Endothelial cell of umbilical vein (primary cell): ENCODE results near the gene PCSK6. TPM values are rescaled to one million over a fixed set of nuclear protein-coding genes. Genes with fewer than 3 reads are reported as not detected.

Experiments
- BruUV-seq: library from RNA; stranded (reverse); fragments of 400-500 nt; replicated peaks from 2 replicates; lab custom pipeline; 2021; lab: Mats Ljungman, UMichigan
- CTCF ChIA-PET: fragments of 300-600, 350-600 bp; sonication (Branson Sonifier 250); formaldehyde crosslinking; loops from one replicate; lab custom pipeline; 2021; ENCODE audit warnings: antibody characterized with exemption, inconsistent platforms; lab: Charles Lee
- POLR2A ChIA-PET: fragments of 300-600, 350-600 bp; sonication (Branson Sonifier 250); formaldehyde crosslinking; loops from one replicate; lab custom pipeline; 2021; ENCODE audit warnings: antibody characterized with exemption, inconsistent platforms; lab: Charles Lee
- DNase-seq: peaks from one replicate; pipeline ENCODE4 v3.0.0-alpha.2; 2011; ENCODE audit warnings: low read depth, low spot score
- FAIRE-seq: peaks from 2 replicates; lab custom pipeline; 2011; peaks lifted over from hg19 to GRCh38; lab: Jason Lieb, UNC
- H2AFZ ChIP-seq: 2 replicates; pipeline ENCODE4 v1.6.0; 2012; ENCODE audit warnings: low read depth, low read length, control low read depth, inconsistent platforms
- H3K27ac ChIP-seq: 2 replicates; pipeline ENCODE4 v1.5.1; 2011; ENCODE audit warnings: low read depth, mild to moderate bottlenecking, control low read depth, low read length, moderate library complexity; ENCODE audit not compliant: insufficient read depth
- H3K27me3 ChIP-seq, 2 experiments: 2 replicates each; pipeline versions ENCODE4 v1.6.0 to v1.6.1; 2011; ENCODE audit warnings: low read length in 2 of 2, mixed read lengths in 1 of 2; ENCODE audit not compliant: control insufficient read depth in 2 of 2, insufficient read depth in 2 of 2
- H3K36me3 ChIP-seq, 2 experiments: 2 replicates in 1 of 2; 3 replicates in 1 of 2; pipeline ENCODE4 v1.5.1; 2011; ENCODE audit warnings: low read length in 2 of 2, mild to moderate bottlenecking in 1 of 2, moderate library complexity in 1 of 2; ENCODE audit not compliant: control insufficient read depth in 2 of 2, insufficient read depth in 2 of 2; ENCODE audit errors: extremely low read depth in 1 of 2
- H3K4me1 ChIP-seq: 3 replicates; pipeline ENCODE4 v1.5.1; 2011; ENCODE audit warnings: mild to moderate bottlenecking, low read length; ENCODE audit not compliant: control insufficient read depth, insufficient read depth; ENCODE audit errors: extremely low read depth
- H3K4me2 ChIP-seq: 2 replicates; pipeline ENCODE4 v1.6.1; 2011; ENCODE audit warnings: low read length, control low read depth, mixed read lengths; ENCODE audit not compliant: insufficient read depth
- H3K4me3 ChIP-seq, 3 experiments: fragments of 200-600 bp in 1 of 3; sonication (generic), shearing (Covaris generic) in 1 of 3; replicated peaks in 1 of 3; 2 replicates each; pipeline ENCODE4 v1.5.1; 2011 to 2016; ENCODE audit warnings: control low read depth in 3 of 3, low read length in 3 of 3, mild to moderate bottlenecking in 2 of 3, inconsistent platforms in 1 of 3, low read depth in 1 of 3, moderate library complexity in 1 of 3; ENCODE audit not compliant: insufficient read depth in 1 of 3
- H3K79me2 ChIP-seq: 2 replicates; pipeline ENCODE4 v1.6.0; 2012; ENCODE audit warnings: low read length, inconsistent platforms; ENCODE audit not compliant: control insufficient read depth, insufficient read depth
- H3K9ac ChIP-seq: replicated peaks from 2 replicates; pipeline ENCODE3; 2011; ENCODE audit warnings: low read length, control low read depth; ENCODE audit not compliant: insufficient read depth; ENCODE audit errors: extremely low read depth
- H3K9me1 ChIP-seq: replicated peaks from 3 replicates; pipeline ENCODE4 v1.6.0; 2011; ENCODE audit warnings: mild to moderate bottlenecking, low read length; ENCODE audit not compliant: control insufficient read depth, insufficient read depth; ENCODE audit errors: extremely low read depth
- H3K9me3 ChIP-seq: replicated peaks from 2 replicates; pipeline ENCODE4 v1.5.1; 2012; ENCODE audit warnings: low read length, inconsistent platforms; ENCODE audit not compliant: control insufficient read depth, insufficient read depth
- H4K20me1 ChIP-seq: replicated peaks from 2 replicates; pipeline ENCODE3; 2011; ENCODE audit warnings: mild to moderate bottlenecking, low read length; ENCODE audit not compliant: control insufficient read depth, insufficient read depth; ENCODE audit errors: extremely low read depth
- CTCF ChIP-seq, 2 donors: IDR thresholded peaks; 1 replicate in 1 of 2; 2 replicates in 1 of 2; pipeline ENCODE4 v1.5.1; 2011; ENCODE audit warnings: low read length in 2 of 2, mild to moderate bottlenecking in 2 of 2, moderate library complexity in 2 of 2, control low read depth in 1 of 2, inconsistent platforms in 1 of 2, low read depth in 1 of 2; ENCODE audit not compliant: insufficient read depth in 1 of 2; ENCODE audit errors: extremely low read depth in 1 of 2
- EZH2 ChIP-seq: IDR thresholded peaks from 2 replicates; pipeline ENCODE4 v1.6.1; 2012; ENCODE audit warnings: borderline replicate concordance, low read depth, mild to moderate bottlenecking, moderate library complexity, low read length, inconsistent platforms; ENCODE audit not compliant: severe bottlenecking
- FOS ChIP-seq: IDR thresholded peaks from 2 replicates; pipeline ENCODE4 v1.6.1; 2011; ENCODE audit warnings: mild to moderate bottlenecking, low read length, moderate library complexity, borderline replicate concordance; ENCODE audit not compliant: insufficient read depth
- GATA2 ChIP-seq: IDR thresholded peaks from 2 replicates; pipeline ENCODE4 v1.7.0; 2011; ENCODE audit warnings: low read depth, mild to moderate bottlenecking, moderate library complexity, mixed read lengths, low read length; ENCODE audit not compliant: insufficient read length, insufficient read depth
- JUN ChIP-seq: IDR thresholded peaks from 2 replicates; pipeline ENCODE4 v1.6.1; 2011; ENCODE audit warnings: borderline replicate concordance, low read depth; ENCODE audit not compliant: insufficient read length, insufficient read depth
- MAX ChIP-seq: IDR thresholded peaks from 2 replicates; pipeline ENCODE4 v1.6.1; 2011; ENCODE audit not compliant: insufficient read depth, insufficient read length
- MYC ChIP-seq: IDR thresholded peaks from one replicate; pipeline ENCODE4 v1.6.1; 2011; ENCODE audit warnings: mild to moderate bottlenecking, low read depth, low read length
- POLR2A ChIP-seq: IDR thresholded peaks from 2 replicates; pipeline ENCODE4 v1.6.1; 2012; ENCODE audit warnings: low read depth, mild to moderate bottlenecking, control low read depth, low read length
- POLR2AphosphoS5 ChIP-seq: IDR thresholded peaks from 2 replicates; pipeline ENCODE4 v1.6.1; 2012; ENCODE audit warnings: low read depth, mild to moderate bottlenecking, control low read depth, low read length, moderate library complexity; ENCODE audit not compliant: insufficient read depth
- dilution Hi-C: fragments of 300-500 bp; cut with MboI; formaldehyde crosslinking; loops from one replicate; pipeline ENCODE4 v1.15.0; 2019; ENCODE audit warnings: low sequenced_read_pairs; ENCODE audit not compliant: extremely low pct_ligation_motif_present
- intact Hi-C: fragments of 100-400 bp; cut with micrococcal nuclease; formaldehyde crosslinking; loops from one replicate; pipeline ENCODE4 v1.10.0; 2022
- polyA plus RNA-seq, 4 experiments: library from polyadenylated mRNA; depleted of rRNA in 3 of 4; stranded (reverse) in 3 of 4; unstranded in 1 of 4; fragments of >200 nt; gene quantifications; 2 replicates each; pipeline versions ENCODE4 v1.2.1 to v1.2.3, GENCODE V29; 2011 to 2012; ENCODE audit warnings: missing spikeins in 1 of 4
- total RNA-seq: library from RNA; stranded (reverse); gene quantifications from 2 replicates; pipeline ENCODE4 v1.2.3, GENCODE V29; 2021

Gene PCSK6
- total and polyA plus RNA-seq, 2 donors (not counting 3 experiments of a cell fraction or from before 2014, with no cell fraction given) = 0.18 to 0.69 TPM

GRCh38 chr15:101451266-101451799, 38.2 kb downstream of the PCSK6 start:
- FAIRE-seq (no peak), DNase-seq (no peak)
- TF ChIP-seq POLR2AphosphoS5 (no peak), EZH2 (no peak), POLR2A (no peak), MYC (no peak), GATA2 (no peak), MAX (no peak), CTCF (IDR thresholded peaks at IDR 0.05; ENCODE audit: extremely low read depth in 1 of 2, insufficient read depth in 1 of 2, low read depth in 1 of 2, low read length in 2 of 2) (no peak), JUN (no peak), FOS (no peak)
- intact Hi-C loops (no loop called here), dilution Hi-C loops (no loop called here)
- peaks cover 13% of the 10 kb centered on the region for H3K4me1 ChIP-seq
- no peaks in the 10 kb centered on the region for H4K20me1 ChIP-seq
- H3K27ac ChIP-seq = no peak overlapping the region
- no peak overlapping the region for H3K9ac ChIP-seq
- ChIA-PET POLR2A (no interaction called here), CTCF (interaction anchor here (0.8 to 1.4 kb wide), 2 partner anchors 51 to 151 kb away, joined by 3 to 6 read pairs; no protein-coding TSS in a partner anchor)
- H3K4me3 ChIP-seq = no peak overlapping the region
- no TSS peak for BruUV-seq
- H3K79me2 ChIP-seq = no peaks in the 10 kb centered on the region
- H2AFZ ChIP-seq = no peak overlapping the region
- no peak overlapping the region for H3K4me2 ChIP-seq
- no peaks in the 10 kb centered on the region for H3K9me3 ChIP-seq
- no peaks in the 10 kb centered on the region for H3K9me1 ChIP-seq
- H3K27me3 ChIP-seq = peaks cover 0 to 2% of the 10 kb centered on the region in 2 experiments
- no peaks in the 10 kb centered on the region for H3K36me3 ChIP-seq
